AG09309 (cell line): ENCODE measurements around the gene ACSM4.

ENCODE experiments used
- DNase-seq: peaks from one replicate; pipeline ENCODE4 v3.0.0-alpha.2; 2010; ENCODE audit warnings: low read depth
- H3K4me3 ChIP-seq: 2 replicates; pipeline ENCODE4 v1.5.1; 2011; ENCODE audit warnings: mild to moderate bottlenecking, low read depth, low read length, moderate library complexity; ENCODE audit not compliant: control insufficient read depth
- CTCF ChIP-seq: IDR thresholded peaks from 2 replicates; pipeline ENCODE4 v1.5.1; 2011; ENCODE audit warnings: mild to moderate bottlenecking, low read depth, low read length, inconsistent platforms; ENCODE audit not compliant: insufficient read depth, control insufficient read depth; ENCODE audit errors: missing control alignments

ACSM4 gene

GRCh38 chr12:7302266-7302986, 1.4 kb upstream of the ACSM4 start:
- no peak for DNase-seq
- H3K4me3 ChIP-seq, result no peak overlapping the region
- no peak for TF ChIP-seq CTCF

DNA sequence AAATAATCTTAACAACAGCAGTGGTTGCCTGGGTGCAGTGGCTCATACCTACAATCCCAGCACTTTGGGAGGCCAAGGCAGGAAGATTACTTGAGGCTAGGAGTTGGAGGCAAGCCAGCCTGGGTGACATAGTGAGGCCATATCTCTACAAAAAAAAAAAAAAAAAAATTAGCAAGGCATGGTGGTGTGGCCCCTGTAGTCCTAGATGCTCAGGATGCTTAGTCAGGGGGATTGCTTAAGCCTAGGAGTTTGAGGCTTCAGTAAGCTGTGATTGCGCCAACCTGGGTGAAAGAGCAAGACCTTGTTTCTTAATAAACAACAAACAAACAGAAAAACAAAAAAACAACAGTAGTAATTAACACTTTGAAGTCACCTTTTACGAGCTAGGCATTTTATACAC, 642 bp upstream of the ACSM4 start:
- no peak for TF ChIP-seq CTCF
- no peak overlapping the region for H3K4me3 ChIP-seq
- no peak for DNase-seq

DNA sequence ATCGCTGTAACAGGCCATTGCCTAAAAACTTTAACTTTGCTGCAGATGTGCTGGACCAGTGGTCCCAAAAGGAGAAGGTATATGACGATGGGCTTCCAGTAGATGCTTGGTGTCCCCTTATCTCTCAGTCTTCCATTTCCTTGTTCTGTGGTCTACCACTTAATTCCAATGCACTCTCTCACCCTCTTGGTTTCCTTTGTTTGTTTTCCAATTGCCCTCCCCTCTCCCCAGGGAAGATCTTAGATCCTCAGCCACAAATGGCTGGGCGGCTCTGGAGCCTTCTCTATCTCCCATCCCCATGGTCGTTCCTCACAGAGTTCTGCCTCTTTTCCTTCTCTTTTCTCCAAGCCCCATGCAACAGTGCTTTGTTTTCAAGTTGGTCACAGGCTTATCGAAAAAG, 584 bp downstream of the ACSM4 start:
- no peak for DNase-seq
- H3K4me3 ChIP-seq, result no peak overlapping the region
- TF ChIP-seq CTCF, result no peak

- DNase-seq, result no peak
- no peak for TF ChIP-seq CTCF
- no peak overlapping the region for H3K4me3 ChIP-seq
Observed at GRCh38 chr12:7310070-7310469, 6.2 kb downstream of the ACSM4 start.

DNA sequence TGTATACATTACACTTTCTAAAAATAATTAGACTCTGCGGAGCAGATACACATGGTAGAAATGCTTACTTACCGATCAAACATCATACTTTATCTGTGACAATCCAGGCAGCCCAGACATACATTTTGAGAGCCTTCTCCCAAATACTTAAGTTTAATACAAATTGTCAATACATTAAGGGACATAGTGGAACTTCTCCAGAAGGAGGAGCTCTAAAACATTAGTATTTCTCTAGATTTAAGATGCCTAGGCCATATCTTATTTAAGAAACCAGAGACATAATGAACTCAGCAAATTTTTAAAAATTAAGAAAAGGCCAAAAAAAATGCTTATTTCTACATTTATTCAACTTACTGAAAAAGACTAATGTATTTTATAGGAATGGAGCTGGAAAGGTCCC, 16.1 kb downstream of the ACSM4 start:
- DNase-seq, result no peak
- no peak overlapping the region for H3K4me3 ChIP-seq
- TF ChIP-seq CTCF, result no peak

DNA sequence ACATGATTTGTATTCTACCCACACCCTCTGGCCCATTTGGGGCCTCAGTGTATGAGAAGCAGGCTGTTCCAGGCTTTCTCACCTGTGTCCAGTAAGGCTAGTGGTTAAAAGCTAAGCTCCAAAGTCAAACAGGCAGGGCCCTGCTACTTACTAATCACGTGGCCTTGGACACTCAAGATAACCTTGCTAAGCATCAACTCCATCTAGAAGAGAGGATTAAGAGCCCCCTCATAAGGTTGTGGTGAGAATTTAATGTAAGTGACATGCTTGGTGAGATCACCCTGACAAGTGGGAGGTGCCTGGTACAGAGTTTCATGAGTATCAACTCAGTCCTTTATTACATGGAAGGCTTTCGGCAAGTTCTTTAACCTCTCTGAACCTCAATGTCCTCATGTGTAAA, 17.8 kb downstream of the ACSM4 start:
- no peak overlapping the region for H3K4me3 ChIP-seq
- DNase-seq, result no peak
- no peak for TF ChIP-seq CTCF

DNA sequence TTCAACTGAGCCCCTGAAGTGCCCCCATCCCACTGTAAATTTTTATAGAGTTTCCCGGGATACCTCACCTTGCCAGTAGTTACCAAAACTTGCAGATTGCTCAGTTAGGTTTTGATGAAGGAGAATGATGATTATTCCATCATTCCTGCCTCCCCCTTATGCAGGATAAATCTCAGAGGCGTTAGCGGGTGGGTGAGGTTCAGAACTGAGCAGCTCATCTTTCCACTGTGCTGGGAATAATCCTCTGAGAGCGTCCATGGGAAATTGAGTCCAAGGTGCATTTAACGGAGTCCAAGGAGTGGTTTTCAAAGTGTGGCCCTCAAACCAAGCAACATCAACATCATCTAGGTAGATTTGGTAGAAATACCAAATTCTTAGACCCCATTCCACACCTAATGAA, 18.7 kb downstream of the ACSM4 start:
- no peak for TF ChIP-seq CTCF
- DNase-seq, result no peak
- H3K4me3 ChIP-seq, result no peak overlapping the region
